B cell (primary cell): Measurements from ENCODE around the gene RBM19. TPM values are rescaled to one million over a fixed set of nuclear protein-coding genes. Genes with fewer than 3 reads are reported as not detected.

Source experiments
- ATAC-seq: fragments of 200-7000 bp; cut with Tn5 transposase; one replicate; pipeline ENCODE4 v1.10.0; 2021; ENCODE audit warnings: low read depth, mild to moderate bottlenecking, moderate number of reproducible peaks, moderate library complexity
- CTCF ChIA-PET: fragments of 350-600 bp; sonication (Branson Sonifier 250); formaldehyde crosslinking; loops from one replicate; lab custom pipeline; 2021; ENCODE audit warnings: antibody characterized with exemption, inconsistent platforms; lab: Charles Lee
- POLR2A ChIA-PET: fragments of 350-600 bp; sonication (Branson Sonifier 250); formaldehyde crosslinking; loops from one replicate; lab custom pipeline; 2021; ENCODE audit warnings: antibody characterized with exemption; lab: Charles Lee
- DNase-seq: peaks from one replicate; pipeline ENCODE4 v3.0.0; 2013
- H2AFZ ChIP-seq: 2 replicates; pipeline ENCODE4 v1.6.1; 2012; ENCODE audit warnings: mild to moderate bottlenecking, low read depth, low read length; ENCODE audit not compliant: insufficient read depth, poor library complexity, severe bottlenecking
- H3K27ac ChIP-seq, 2 donors: 1 replicate in 1 of 2; 2 replicates in 1 of 2; pipeline ENCODE4 v1.5.1; 2012 to 2013; ENCODE audit warnings: low read length in 2 of 2, mild to moderate bottlenecking in 2 of 2, moderate library complexity in 1 of 2
- H3K27me3 ChIP-seq, 4 experiments: fragments of 200-600 bp in 1 of 4; sonication (generic) in 1 of 4; replicated peaks in 1 of 4; 1 replicate in 2 of 4; 2 replicates in 2 of 4; pipeline versions ENCODE4 v1.6.1 to v1.7.0; 2013 to 2016; ENCODE audit warnings: low read length in 3 of 4, mild to moderate bottlenecking in 2 of 4, mixed read lengths in 1 of 4, moderate library complexity in 1 of 4; ENCODE audit not compliant: insufficient read depth in 4 of 4, control insufficient read depth in 3 of 4; ENCODE audit errors: control extremely low read depth in 1 of 4
- H3K36me3 ChIP-seq, 2 experiments: replicated peaks in 1 of 2; 1 replicate in 1 of 2; 2 replicates in 1 of 2; pipeline versions ENCODE4 v1.6.1 to v1.7.1; 2013; ENCODE audit warnings: low read length in 1 of 2; ENCODE audit not compliant: insufficient read depth in 2 of 2, control insufficient read depth in 1 of 2; ENCODE audit errors: control extremely low read depth in 1 of 2, extremely low read depth in 1 of 2
- H3K4me1 ChIP-seq, 2 donors: fragments of 200-600 bp in 1 of 2; sonication (generic) in 1 of 2; 1 replicate in 1 of 2; 2 replicates in 1 of 2; pipeline versions ENCODE4 v1.5.1 to v1.6.1; 2013 to 2017; ENCODE audit warnings: low read length in 2 of 2; ENCODE audit not compliant: control insufficient read depth in 2 of 2, insufficient read depth in 2 of 2
- H3K4me2 ChIP-seq: replicated peaks from 2 replicates; pipeline ENCODE3; 2012; ENCODE audit warnings: mild to moderate bottlenecking, low read depth, low read length; ENCODE audit not compliant: poor library complexity, severe bottlenecking
- H3K4me3 ChIP-seq, 5 experiments: fragments of 200-600 bp in 1 of 5; sonication (generic) in 1 of 5; 1 replicate in 3 of 5; 2 replicates in 2 of 5; pipeline versions ENCODE4 v1.5.1 to v1.7.0; 2011 to 2016; ENCODE audit warnings: low read length in 4 of 5, mild to moderate bottlenecking in 4 of 5, low read depth in 2 of 5, control low read depth in 1 of 5, moderate library complexity in 1 of 5; ENCODE audit not compliant: insufficient read depth in 1 of 5; ENCODE audit errors: control extremely low read depth in 1 of 5, extremely low read depth in 1 of 5
- H3K79me2 ChIP-seq: fragments of 200-600 bp; sonication (generic); one replicate; pipeline ENCODE4 v1.6.0; 2016; ENCODE audit warnings: low read length; ENCODE audit not compliant: control insufficient read depth, insufficient read depth
- H3K9ac ChIP-seq: fragments of 200-600 bp; sonication (generic); 2 replicates; pipeline ENCODE4 v1.6.1; 2017; ENCODE audit warnings: mild to moderate bottlenecking, low read length, moderate library complexity
- H3K9me3 ChIP-seq, 3 donors: one replicate each; pipeline versions ENCODE4 v1.6.1 to v1.7.1; 2013; ENCODE audit warnings: low read length in 2 of 3; ENCODE audit not compliant: control insufficient read depth in 2 of 3, insufficient read depth in 1 of 3; ENCODE audit errors: control extremely low read depth in 1 of 3
- H4K20me1 ChIP-seq: 2 replicates; pipeline ENCODE4 v1.6.0; 2012; ENCODE audit warnings: mild to moderate bottlenecking, low read length; ENCODE audit not compliant: insufficient read depth, control insufficient read depth, poor library complexity, severe bottlenecking
- H3K27ac Mint-ChIP-seq: one replicate; pipeline ENCODE4 v1.8.0; 2021; ENCODE audit warnings: mixed read lengths
- H3K27me3 Mint-ChIP-seq: one replicate; pipeline ENCODE4 v1.8.0; 2021; ENCODE audit warnings: mixed read lengths
- H3K4me1 Mint-ChIP-seq: one replicate; pipeline ENCODE4 v1.8.0; 2021; ENCODE audit warnings: mixed read lengths
- H3K4me3 Mint-ChIP-seq: one replicate; pipeline ENCODE4 v1.8.0; 2021; ENCODE audit warnings: mixed read lengths
- H3K9me3 Mint-ChIP-seq: one replicate; pipeline ENCODE4 v1.8.0; 2022; ENCODE audit warnings: mixed read lengths; ENCODE audit not compliant: insufficient read depth
- EZH2 ChIP-seq: IDR thresholded peaks from 2 replicates; pipeline ENCODE4 v1.6.1; 2012; ENCODE audit warnings: borderline replicate concordance, low read depth, mild to moderate bottlenecking, moderate library complexity, low read length; ENCODE audit not compliant: insufficient read depth, poor library complexity, severe bottlenecking
- WGBS: methylation state at CpG from one replicate; pipeline ENCODE4 v1.1.5; 2013; ENCODE audit warnings: missing lambda C conversion rate; ENCODE audit not compliant: insufficient coverage; 5-methylcytosine and 5-hydroxymethylcytosine counted together
- intact Hi-C: fragments of 100-400 bp; cut with micrococcal nuclease; formaldehyde crosslinking; loops from one replicate; pipeline ENCODE4 v1.10.0; 2022
- polyA plus RNA-seq: library from polyadenylated mRNA; depleted of rRNA; stranded (reverse); fragments of >200 nt; gene quantifications from 2 replicates; pipeline ENCODE4 v1.2.3, GENCODE V29; 2012
- total RNA-seq, 2 donors: library from RNA; stranded (reverse); fragments of 120-200 nt in 1 of 2; gene quantifications; 1 replicate in 1 of 2; 2 replicates in 1 of 2; pipeline versions ENCODE4 v1.2.3 to v1.2.4, GENCODE V29; 2013 to 2022
- TF ChIP-seq, protein P1 (sequence below): fragments of 200-600 bp; IDR thresholded peaks from one replicate; pipeline ENCODE4 v1.8.0; 2022; ENCODE audit warnings: antibody characterized with exemption, mild to moderate bottlenecking

RBM19 gene
- total and polyA plus RNA-seq, 2 donors (not counting 1 experiment from before 2014, with no cell fraction given), result 43.1 to 90.0 TPM

DNA sequence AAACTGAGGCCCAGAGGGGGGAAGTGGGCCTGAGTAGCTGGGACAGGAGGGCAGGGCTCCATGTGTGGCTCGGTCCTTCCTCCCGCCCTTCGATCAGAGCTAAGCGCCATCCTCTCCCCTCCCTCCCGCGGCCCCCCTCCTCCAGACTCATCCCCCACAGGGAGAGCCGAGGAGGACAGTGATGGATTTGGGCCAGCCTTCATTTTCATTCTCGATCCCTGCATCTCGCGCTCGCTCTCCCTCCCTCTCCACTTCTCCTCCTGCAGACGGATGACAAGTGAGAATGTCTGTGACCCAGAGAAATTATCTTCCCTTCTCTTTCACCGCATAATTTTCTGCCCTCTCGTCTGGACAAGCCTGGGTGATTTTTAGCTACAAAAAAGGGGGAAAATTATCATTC is 183.3 kb downstream of the RBM19 start:
- no peaks in the 10 kb centered on the region for H3K4me1 ChIP-seq
- intact Hi-C loops, result no loop called here

DNA sequence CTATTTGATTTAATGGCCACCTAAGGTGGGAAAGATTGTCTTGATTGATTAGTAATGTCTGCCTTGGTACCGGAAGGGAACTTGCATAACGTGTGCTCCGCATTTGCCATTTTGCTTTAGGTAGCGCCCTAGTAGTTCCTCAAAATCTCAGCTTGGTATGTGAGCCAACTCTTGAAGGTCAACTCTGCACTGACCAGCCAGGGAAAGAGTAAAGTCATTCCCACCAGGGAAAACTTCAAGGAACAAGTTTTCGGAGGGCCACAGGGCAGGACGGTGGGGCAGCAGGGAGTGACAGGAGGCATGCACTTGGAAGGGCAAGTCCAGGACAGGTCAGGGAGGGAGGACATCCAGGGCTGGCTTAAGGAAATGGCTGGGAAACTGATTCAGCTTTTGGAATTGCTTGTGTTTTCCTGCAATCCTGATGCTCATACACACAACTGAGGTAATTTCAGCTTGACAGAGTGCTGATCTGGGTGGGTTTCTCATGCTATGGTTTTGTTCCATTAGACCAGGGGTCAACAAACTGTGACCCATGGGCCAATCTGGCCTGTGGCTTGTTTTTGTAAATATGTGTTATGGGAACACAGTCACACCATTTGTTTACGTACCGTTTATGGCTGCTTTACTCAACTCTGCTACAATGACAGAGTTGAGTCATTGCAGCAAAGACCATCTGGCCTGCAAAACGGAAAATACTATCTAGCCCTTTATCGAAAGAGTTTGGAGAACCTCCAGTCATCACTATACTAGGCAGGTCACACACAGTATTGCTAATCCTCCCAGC is 184.5 kb downstream of the RBM19 start:
- Histone ChIP-seq H3K4me1 (no peaks in the 10 kb centered on the region), H4K20me1 (no peaks in the 10 kb centered on the region), H3K27ac (no peak overlapping the region), H3K27me3 (peaks cover 0 to 23% (median 11%) of the 10 kb centered on the region in 4 experiments), H3K4me2 (no peak overlapping the region), H3K9ac (no peak overlapping the region), H2AFZ (no peak overlapping the region), H3K4me3 (no peak overlapping the region), H3K9me3 (peaks cover 0 to 6% (median 0%) of the 10 kb centered on the region in 3 donors), H3K79me2 (no peaks in the 10 kb centered on the region), H3K36me3 (no peaks in the 10 kb centered on the region)
- POLR2A ChIA-PET, result no interaction called here
- H3K9me3 Mint-ChIP-seq, result no peaks in the 10 kb centered on the region
- no peaks in the 10 kb centered on the region for H3K4me1 Mint-ChIP-seq
- CTCF ChIA-PET, result no interaction called here
- no peak overlapping the region for H3K27ac Mint-ChIP-seq
- WGBS, result 68% methylated on average over 8 of the region's 10 CpGs
- intact Hi-C loops, result no loop called here
- H3K4me3 Mint-ChIP-seq, result no peak overlapping the region
- H3K27me3 Mint-ChIP-seq, result peaks cover 59% of the 10 kb centered on the region
- TF ChIP-seq, protein P1, sequence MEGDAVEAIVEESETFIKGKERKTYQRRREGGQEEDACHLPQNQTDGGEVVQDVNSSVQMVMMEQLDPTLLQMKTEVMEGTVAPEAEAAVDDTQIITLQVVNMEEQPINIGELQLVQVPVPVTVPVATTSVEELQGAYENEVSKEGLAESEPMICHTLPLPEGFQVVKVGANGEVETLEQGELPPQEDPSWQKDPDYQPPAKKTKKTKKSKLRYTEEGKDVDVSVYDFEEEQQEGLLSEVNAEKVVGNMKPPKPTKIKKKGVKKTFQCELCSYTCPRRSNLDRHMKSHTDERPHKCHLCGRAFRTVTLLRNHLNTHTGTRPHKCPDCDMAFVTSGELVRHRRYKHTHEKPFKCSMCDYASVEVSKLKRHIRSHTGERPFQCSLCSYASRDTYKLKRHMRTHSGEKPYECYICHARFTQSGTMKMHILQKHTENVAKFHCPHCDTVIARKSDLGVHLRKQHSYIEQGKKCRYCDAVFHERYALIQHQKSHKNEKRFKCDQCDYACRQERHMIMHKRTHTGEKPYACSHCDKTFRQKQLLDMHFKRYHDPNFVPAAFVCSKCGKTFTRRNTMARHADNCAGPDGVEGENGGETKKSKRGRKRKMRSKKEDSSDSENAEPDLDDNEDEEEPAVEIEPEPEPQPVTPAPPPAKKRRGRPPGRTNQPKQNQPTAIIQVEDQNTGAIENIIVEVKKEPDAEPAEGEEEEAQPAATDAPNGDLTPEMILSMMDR, result no peak
- DNase-seq, result no peak
- ATAC-seq, result no peak

More for the DNA sequence above, 183.3 kb downstream of the RBM19 start:
- Histone ChIP-seq H3K27ac (no peak overlapping the region), H4K20me1 (no peaks in the 10 kb centered on the region), H3K27me3 (peaks cover 0 to 23% (median 11%) of the 10 kb centered on the region in 4 experiments), H3K9me3 (peaks cover 0 to 6% (median 0%) of the 10 kb centered on the region in 3 donors), H3K4me3 (no peak overlapping the region), H3K4me2 (no peak overlapping the region), H3K79me2 (no peaks in the 10 kb centered on the region), H3K36me3 (no peaks in the 10 kb centered on the region), H3K9ac (no peak overlapping the region), H2AFZ (no peak overlapping the region)
- Mint-ChIP-seq H3K27me3 (peaks cover 60% of the 10 kb centered on the region), H3K4me1 (no peaks in the 10 kb centered on the region), H3K9me3 (no peaks in the 10 kb centered on the region), H3K27ac (no peak overlapping the region), H3K4me3 (no peak overlapping the region)
- WGBS, result 45% methylated on average over 3 of the region's 14 CpGs
- DNase-seq (no peak), ATAC-seq (no peak)
- CTCF ChIA-PET, result no interaction called here
- POLR2A ChIA-PET, result no interaction called here
- no peak for TF ChIP-seq EZH2
- TF ChIP-seq, protein P1, result no peak
